HUES64 (cell line): ENCODE data around the gene KIF12.

Experiments
- H3K27ac ChIP-seq: 2 replicates; pipeline ENCODE4 v1.7.0; 2013; ENCODE audit warnings: low read depth, low read length, inconsistent platforms
- H3K27me3 ChIP-seq: 2 replicates; pipeline ENCODE4 v1.6.1; 2013; ENCODE audit warnings: mild to moderate bottlenecking, low read length; ENCODE audit not compliant: insufficient read depth
- H3K36me3 ChIP-seq: 2 replicates; pipeline ENCODE4 v1.6.1; 2013; ENCODE audit warnings: mild to moderate bottlenecking, low read length; ENCODE audit not compliant: insufficient read depth
- H3K4me1 ChIP-seq: 2 replicates; pipeline ENCODE4 v1.6.1; 2013; ENCODE audit warnings: mild to moderate bottlenecking, low read length, moderate library complexity; ENCODE audit not compliant: insufficient read depth
- H3K4me3 ChIP-seq: 2 replicates; pipeline ENCODE4 v1.5.1; 2013; ENCODE audit warnings: mild to moderate bottlenecking, low read length, moderate library complexity
- H3K9ac ChIP-seq: 2 replicates; pipeline ENCODE4 v1.6.1; 2013; ENCODE audit warnings: mild to moderate bottlenecking, low read depth, low read length
- H3K9me3 ChIP-seq: 2 replicates; pipeline ENCODE4 v1.6.1; 2013; ENCODE audit warnings: low read depth, low read length; ENCODE audit not compliant: insufficient read depth
- WGBS: fragments of 150-250, 120-280 bp; methylation state at CpG from one replicate; pipeline ENCODE4 v1.1.7; 2013; ENCODE audit warnings: missing lambda C conversion rate; 5-methylcytosine and 5-hydroxymethylcytosine counted together

Gene KIF12

GRCh38 chr9:114057161-114057885, 41.8 kb downstream of the KIF12 start:
- H3K36me3 ChIP-seq = no peaks in the 10 kb centered on the region; the same call in 1 of the 2 replicates
- no peaks in the 10 kb centered on the region; the same call in 1 of the 2 replicates for H3K4me1 ChIP-seq
- H3K27ac ChIP-seq = no peak overlapping the region
- no peak overlapping the region for H3K9ac ChIP-seq
- H3K9me3 ChIP-seq = no peaks in the 10 kb centered on the region
- no peak overlapping the region for H3K4me3 ChIP-seq
- 87% methylated on average over 7 of the region's 7 CpGs for WGBS
- no peaks in the 10 kb centered on the region for H3K27me3 ChIP-seq

GRCh38 chr9:114056527-114056926, 42.6 kb downstream of the KIF12 start:
- Histone ChIP-seq H3K27ac (no peak overlapping the region), H3K9me3 (no peaks in the 10 kb centered on the region), H3K27me3 (no peaks in the 10 kb centered on the region), H3K9ac (no peak overlapping the region), H3K4me1 (no peaks in the 10 kb centered on the region; the same call in 1 of the 2 replicates), H3K4me3 (no peak overlapping the region), H3K36me3 (no peaks in the 10 kb centered on the region; the same call in 1 of the 2 replicates)
- WGBS = 93% methylated on average over 5 of the region's 5 CpGs

DNA sequence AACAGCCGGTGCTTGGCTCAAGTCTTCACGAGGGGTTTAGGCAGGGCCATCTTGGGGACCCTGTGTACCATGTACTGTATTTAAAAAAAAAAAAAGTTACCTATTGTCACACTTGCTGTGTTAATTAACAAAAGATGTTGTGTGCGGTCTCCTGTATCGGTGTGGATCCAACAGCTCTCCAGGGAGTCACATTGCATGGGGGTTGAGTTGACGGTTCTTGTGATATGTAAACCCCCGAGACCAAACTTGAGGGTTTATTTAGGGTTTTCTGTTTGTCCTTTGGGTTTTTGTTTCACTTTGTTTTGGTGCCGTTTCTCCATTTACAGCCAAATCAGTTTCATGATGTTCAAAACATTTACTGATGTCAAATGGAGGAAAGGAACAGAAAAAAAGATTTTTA, 43.2 kb downstream of the KIF12 start:
- 77% methylated on average over 5 of the region's 7 CpGs for WGBS

DNA sequence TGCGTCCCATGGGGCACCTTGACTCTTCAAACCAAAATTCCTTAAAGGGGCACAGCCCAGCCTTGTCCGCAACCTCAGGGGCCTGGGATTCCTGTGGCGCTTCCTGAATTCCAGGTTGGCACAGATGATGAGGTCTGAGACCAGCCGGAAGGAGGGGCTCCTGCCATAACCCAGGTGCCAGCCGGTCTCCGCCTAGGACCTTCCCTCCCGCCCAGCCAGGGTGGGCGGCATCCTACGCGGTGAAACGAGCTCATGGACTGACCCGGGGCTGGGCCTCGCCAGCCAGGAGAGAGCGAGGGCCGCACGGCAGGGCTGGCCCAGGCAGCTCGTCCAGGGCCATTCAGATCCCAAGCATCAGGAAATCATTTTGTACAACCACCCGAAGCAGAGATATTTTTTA, 44.0 kb downstream of the KIF12 start:
- H3K4me1 ChIP-seq = no peaks in the 10 kb centered on the region; the same call in 1 of the 2 replicates
- no peaks in the 10 kb centered on the region for H3K9me3 ChIP-seq
- H3K27ac ChIP-seq = no peak overlapping the region
- H3K27me3 ChIP-seq = no peaks in the 10 kb centered on the region
- H3K4me3 ChIP-seq = no peak overlapping the region
- peaks cover 13% of the 10 kb centered on the region for H3K36me3 ChIP-seq
- WGBS = 93% methylated on average over 18 of the region's 18 CpGs
- H3K9ac ChIP-seq = no peak overlapping the region

More for the DNA sequence above, 43.2 kb downstream of the KIF12 start:
- no peak overlapping the region for H3K27ac ChIP-seq
- H3K4me1 ChIP-seq = no peaks in the 10 kb centered on the region; the same call in 1 of the 2 replicates
- H3K4me3 ChIP-seq = no peak overlapping the region
- no peaks in the 10 kb centered on the region for H3K9me3 ChIP-seq
- H3K27me3 ChIP-seq = no peaks in the 10 kb centered on the region
- peaks cover 5% of the 10 kb centered on the region for H3K36me3 ChIP-seq
- H3K9ac ChIP-seq = no peak overlapping the region

- H3K4me3 ChIP-seq = no peak overlapping the region
- no peaks in the 10 kb centered on the region for H3K27me3 ChIP-seq
- no peak overlapping the region for H3K9ac ChIP-seq
- no peaks in the 10 kb centered on the region for H3K9me3 ChIP-seq
- 85% methylated on average over 10 of the region's 10 CpGs for WGBS
- H3K27ac ChIP-seq = no peak overlapping the region
- H3K36me3 ChIP-seq = peaks cover 21% of the 10 kb centered on the region
- H3K4me1 ChIP-seq = no peaks in the 10 kb centered on the region; the same call in 1 of the 2 replicates
Observed at GRCh38 chr9:114054191-114054690, 44.9 kb downstream of the KIF12 start.

DNA sequence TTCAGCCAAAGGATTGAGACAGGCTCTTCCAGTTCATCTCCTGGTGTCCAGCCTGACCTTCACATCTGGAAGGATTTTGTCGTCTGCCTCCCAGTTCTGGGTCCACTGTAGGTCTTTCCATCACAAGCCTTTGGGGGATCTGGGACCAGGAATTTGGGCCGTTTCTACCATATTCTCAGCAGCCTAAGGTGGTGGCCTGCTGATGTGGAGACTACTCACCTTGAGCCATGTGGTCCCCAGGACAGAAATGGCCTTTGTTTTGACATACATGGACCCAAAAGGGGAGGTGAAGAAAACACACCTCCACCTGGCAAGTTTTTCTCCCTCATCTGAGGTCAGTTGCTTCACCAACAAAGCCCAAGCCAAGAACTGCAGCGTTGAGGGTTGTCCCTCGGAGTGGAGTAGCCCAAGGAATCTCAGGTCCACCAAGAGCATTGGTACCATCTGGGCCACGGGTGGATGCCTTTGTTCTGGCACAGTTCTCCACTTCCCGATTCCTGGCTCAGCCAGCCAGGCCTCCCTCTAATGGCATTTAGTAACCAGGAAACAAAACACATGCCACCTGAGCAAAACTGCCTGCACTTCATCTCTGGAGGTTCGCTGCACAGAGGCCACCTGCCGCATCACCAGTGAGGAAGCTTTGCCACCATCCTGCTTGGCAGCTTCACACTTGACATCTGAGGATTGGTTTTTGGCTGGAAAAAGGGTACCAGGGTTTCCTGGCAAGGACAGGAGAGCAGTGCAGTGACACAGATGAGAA, 45.7 kb downstream of the KIF12 start:
- no peak overlapping the region for H3K4me3 ChIP-seq
- 93% methylated on average over 8 of the region's 8 CpGs for WGBS
- H3K4me1 ChIP-seq = no peaks in the 10 kb centered on the region; the same call in 1 of the 2 replicates
- no peak overlapping the region for H3K27ac ChIP-seq
- no peak overlapping the region for H3K9ac ChIP-seq
- H3K36me3 ChIP-seq = peaks cover 29% of the 10 kb centered on the region
- no peaks in the 10 kb centered on the region for H3K27me3 ChIP-seq
- no peaks in the 10 kb centered on the region for H3K9me3 ChIP-seq

DNA sequence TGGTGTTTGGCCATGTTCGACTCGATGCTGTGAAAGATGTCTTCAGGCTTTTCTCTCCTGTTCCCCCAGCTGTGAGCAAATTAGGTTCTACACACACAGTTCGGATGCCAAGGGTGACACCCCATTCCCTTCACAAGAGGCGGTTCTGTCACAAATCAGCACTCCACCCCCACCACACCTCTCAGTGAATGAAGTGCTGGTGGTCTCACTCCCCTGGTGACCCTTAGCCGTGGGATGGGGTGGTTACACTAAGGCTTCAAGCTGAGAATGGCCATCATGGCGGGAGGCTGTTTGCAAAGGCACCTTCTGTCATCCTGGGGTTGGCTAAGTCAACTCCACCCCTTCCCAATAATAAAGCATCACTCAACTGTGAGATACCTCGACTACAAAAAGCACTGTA, 47.4 kb downstream of the KIF12 start:
- 79% methylated on average over 7 of the region's 7 CpGs for WGBS
- peaks cover 34% of the 10 kb centered on the region for H3K36me3 ChIP-seq
- H3K9ac ChIP-seq = no peak overlapping the region
- H3K27me3 ChIP-seq = no peaks in the 10 kb centered on the region
- H3K4me3 ChIP-seq = no peak overlapping the region
- H3K27ac ChIP-seq = no peak overlapping the region
- H3K9me3 ChIP-seq = no peaks in the 10 kb centered on the region
- H3K4me1 ChIP-seq = no peaks in the 10 kb centered on the region; the same call in 1 of the 2 replicates

DNA sequence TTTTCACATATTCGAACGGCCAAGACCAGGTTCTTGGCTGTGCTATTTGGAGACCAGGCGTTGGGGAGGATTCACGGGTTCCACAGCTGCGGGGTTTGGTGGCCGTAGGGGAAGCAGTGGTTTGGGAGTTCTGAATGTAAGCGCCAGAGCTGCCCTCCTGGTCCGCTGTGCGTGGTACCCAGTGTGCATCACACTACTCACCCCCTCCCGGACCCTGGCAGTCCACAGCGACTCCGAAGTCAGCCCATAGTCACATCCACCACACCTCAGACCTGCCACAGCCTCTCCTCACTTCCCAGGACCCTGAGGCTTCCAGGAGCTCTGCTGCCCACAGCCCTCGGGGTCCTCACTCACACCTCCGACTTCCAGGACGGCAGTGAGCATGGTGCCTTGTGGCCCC, 47.8 kb downstream of the KIF12 start:
- H3K27ac ChIP-seq = no peak overlapping the region
- 96% methylated on average over 15 of the region's 15 CpGs for WGBS
- no peak overlapping the region for H3K4me3 ChIP-seq
- no peak overlapping the region for H3K9ac ChIP-seq
- no peaks in the 10 kb centered on the region for H3K9me3 ChIP-seq
- H3K4me1 ChIP-seq = no peaks in the 10 kb centered on the region; the same call in 1 of the 2 replicates
- H3K36me3 ChIP-seq = peaks cover 34% of the 10 kb centered on the region
- no peaks in the 10 kb centered on the region for H3K27me3 ChIP-seq

DNA sequence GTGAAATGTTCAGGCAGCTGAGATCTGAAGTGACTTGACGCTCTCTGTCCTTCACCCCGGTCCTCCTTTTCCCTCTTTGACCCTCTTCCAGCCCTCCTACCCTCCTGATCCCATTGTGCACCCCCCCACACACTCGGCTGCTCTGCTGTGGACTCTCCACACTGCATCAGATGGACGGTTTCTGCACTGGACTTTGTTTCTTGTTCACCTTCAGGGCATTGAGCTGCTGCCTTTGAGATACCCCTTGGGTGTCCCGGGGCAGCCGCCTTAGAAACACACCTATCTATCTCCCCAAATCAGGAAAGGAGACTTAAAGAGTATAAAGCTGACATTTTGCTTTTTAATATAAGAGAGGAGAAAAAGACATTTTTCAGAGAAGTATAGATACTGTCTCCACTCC, 48.4 kb downstream of the KIF12 start:
- Histone ChIP-seq H3K9ac (no peak overlapping the region), H3K27me3 (no peaks in the 10 kb centered on the region), H3K4me3 (no peak overlapping the region), H3K27ac (no peak overlapping the region), H3K4me1 (no peaks in the 10 kb centered on the region; the same call in 1 of the 2 replicates), H3K9me3 (no peaks in the 10 kb centered on the region), H3K36me3 (peaks cover 38% of the 10 kb centered on the region)
- WGBS = 94% methylated on average over 5 of the region's 6 CpGs

GRCh38 chr9:114050226-114050568, 48.9 kb downstream of the KIF12 start:
- no peaks in the 10 kb centered on the region for H3K9me3 ChIP-seq
- H3K27me3 ChIP-seq = no peaks in the 10 kb centered on the region
- no peak overlapping the region for H3K27ac ChIP-seq
- no peaks in the 10 kb centered on the region for H3K4me1 ChIP-seq
- no peak overlapping the region for H3K4me3 ChIP-seq
- peaks cover 38% of the 10 kb centered on the region for H3K36me3 ChIP-seq
- WGBS = over 99% methylated on average over 9 of the region's 11 CpGs
- no peak overlapping the region for H3K9ac ChIP-seq

GRCh38 chr9:114049441-114050225, 49.5 kb downstream of the KIF12 start:
- 96% methylated on average over 39 of the region's 40 CpGs for whole genome bisulfite sequencing
- H3K4me1 ChIP-seq = no peaks in the 10 kb centered on the region

More at GRCh38 chr9:114049441-114050225, 49.5 kb downstream of the KIF12 start:
- H3K27me3 ChIP-seq = no peaks in the 10 kb centered on the region
- peaks cover 38% of the 10 kb centered on the region for H3K36me3 ChIP-seq
- no peak overlapping the region for H3K9ac ChIP-seq
- H3K27ac ChIP-seq = no peak overlapping the region
- H3K4me3 ChIP-seq = no peak overlapping the region
- no peaks in the 10 kb centered on the region for H3K9me3 ChIP-seq
